HG03469 (cell line): ENCODE results near the gene GKAP1.
"Not testable (repeated sequence)": the region's sequence is repeated elsewhere in the genome, so short reads cannot be mapped to it uniquely, and the experiment has no call there.

Source experiments
- ATAC-seq: cut with Tn5 transposase; IDR thresholded peaks from one replicate; pipeline ENCODE4 v1.9.1; 2021; ENCODE audit warnings: mild to moderate bottlenecking, moderate library complexity, moderate number of reproducible peaks; ENCODE audit not compliant: unreplicated experiment

GKAP1 gene

GRCh38 chr9:83733739-83734138 is 83.8 kb downstream of the GKAP1 start:
- ATAC-seq: no peak

- not testable (repeated sequence) for ATAC-seq
These were observed 88.8 kb downstream of the GKAP1 start for GRCh38 chr9:83728591-83729368.

GRCh38 chr9:83724436-83724835 is 93.1 kb downstream of the GKAP1 start:
- ATAC-seq: no peak

GRCh38 chr9:83722726-83723495 is 94.7 kb downstream of the GKAP1 start:
- no peak for ATAC-seq

- ATAC-seq: no peak
These were observed 96.1 kb downstream of the GKAP1 start for GRCh38 chr9:83721509-83721908.

- no peak for ATAC-seq
These were observed 101.8 kb downstream of the GKAP1 start for GRCh38 chr9:83715794-83716193.

- ATAC-seq: no peak
These were observed 102.3 kb downstream of the GKAP1 start for GRCh38 chr9:83715221-83715620.

GRCh38 chr9:83714329-83714728 is 103.2 kb downstream of the GKAP1 start:
- ATAC-seq: no peak

GRCh38 chr9:83708515-83709158 is 108.9 kb downstream of the GKAP1 start:
- peak; percentile 36 for ATAC-seq

- peak; percentile 37 for ATAC-seq
These were observed 109.6 kb downstream of the GKAP1 start, which contains the start of gene UBQLN1 for GRCh38 chr9:83707768-83708514. UBQLN1 (minus strand) TSS chr9:83707958; CDS start chr9:83707679, 279 bp downstream.

- peak; percentile 19 for ATAC-seq
These were observed 110.1 kb downstream of the GKAP1 start for GRCh38 chr9:83707518-83707767.

GRCh38 chr9:83706676-83707517 is 110.7 kb downstream of the GKAP1 start:
- peak; percentile 2 for ATAC-seq

- not testable (repeated sequence) for ATAC-seq
These were observed 112.3 kb downstream of the GKAP1 start for GRCh38 chr9:83705219-83705651.

- ATAC-seq: no peak
These were observed 115.8 kb downstream of the GKAP1 start for GRCh38 chr9:83701769-83702168.

GRCh38 chr9:83701286-83701685 is 116.3 kb downstream of the GKAP1 start:
- ATAC-seq: no peak

GRCh38 chr9:83699615-83700014 is 118.0 kb downstream of the GKAP1 start:
- no peak for ATAC-seq

- ATAC-seq: no peak
These were observed 118.5 kb downstream of the GKAP1 start for GRCh38 chr9:83698976-83699585.

GRCh38 chr9:83691492-83691891 is 126.1 kb downstream of the GKAP1 start:
- no peak for ATAC-seq
